ENCODE data around the gene TNFRSF18.

Gene TNFRSF18

DNA sequence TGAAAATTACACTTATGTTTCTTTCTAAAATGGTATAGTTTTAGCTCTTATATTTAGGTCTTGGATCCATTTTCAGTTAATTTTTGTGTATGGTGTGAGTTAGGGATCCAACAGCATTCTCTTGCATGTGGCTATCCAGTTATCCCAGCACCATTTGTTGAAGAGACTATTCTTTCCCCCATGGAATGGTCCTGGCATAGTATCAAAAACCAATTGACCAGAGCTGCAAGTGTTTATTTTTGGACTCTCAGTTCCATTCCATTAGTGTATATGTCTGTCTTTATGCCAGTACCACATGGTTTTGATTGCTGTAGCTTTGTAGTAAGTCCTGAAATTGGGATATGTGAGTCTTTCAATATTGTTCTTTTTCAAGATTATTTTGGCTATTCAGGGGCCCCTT lies 18.5 kb downstream of the TNFRSF18 start:
- H4K20me1 ChIP-seq (ENCODE audit: insufficient read depth, low read length, poor library complexity, severe bottlenecking), result no peaks in the 10 kb centered on the region
- H3K79me2 ChIP-seq (ENCODE audit: insufficient read depth, low read length), result no peaks in the 10 kb centered on the region
- no peaks in the 10 kb centered on the region for H3K4me1 ChIP-seq (ENCODE audit: insufficient read depth, low read length, poor library complexity, severe bottlenecking)
- no peaks in the 10 kb centered on the region for H3K9me2 ChIP-seq (replicated peaks; ENCODE audit: low read depth, low read length)
- H3K9me3 ChIP-seq (ENCODE audit: insufficient read depth, low read depth, low read length), result no peaks in the 10 kb centered on the region
- H3K4me2 ChIP-seq (ENCODE audit: low read depth, low read length, poor library complexity, severe bottlenecking), result no peak overlapping the region
- no peaks in the 10 kb centered on the region for H3K27me3 ChIP-seq (ENCODE audit: insufficient read depth, low read length, poor library complexity, severe bottlenecking)
- no peaks in the 10 kb centered on the region for H3K36me3 ChIP-seq (ENCODE audit: insufficient read depth, low read length)
- TF ChIP-seq, protein P1, sequence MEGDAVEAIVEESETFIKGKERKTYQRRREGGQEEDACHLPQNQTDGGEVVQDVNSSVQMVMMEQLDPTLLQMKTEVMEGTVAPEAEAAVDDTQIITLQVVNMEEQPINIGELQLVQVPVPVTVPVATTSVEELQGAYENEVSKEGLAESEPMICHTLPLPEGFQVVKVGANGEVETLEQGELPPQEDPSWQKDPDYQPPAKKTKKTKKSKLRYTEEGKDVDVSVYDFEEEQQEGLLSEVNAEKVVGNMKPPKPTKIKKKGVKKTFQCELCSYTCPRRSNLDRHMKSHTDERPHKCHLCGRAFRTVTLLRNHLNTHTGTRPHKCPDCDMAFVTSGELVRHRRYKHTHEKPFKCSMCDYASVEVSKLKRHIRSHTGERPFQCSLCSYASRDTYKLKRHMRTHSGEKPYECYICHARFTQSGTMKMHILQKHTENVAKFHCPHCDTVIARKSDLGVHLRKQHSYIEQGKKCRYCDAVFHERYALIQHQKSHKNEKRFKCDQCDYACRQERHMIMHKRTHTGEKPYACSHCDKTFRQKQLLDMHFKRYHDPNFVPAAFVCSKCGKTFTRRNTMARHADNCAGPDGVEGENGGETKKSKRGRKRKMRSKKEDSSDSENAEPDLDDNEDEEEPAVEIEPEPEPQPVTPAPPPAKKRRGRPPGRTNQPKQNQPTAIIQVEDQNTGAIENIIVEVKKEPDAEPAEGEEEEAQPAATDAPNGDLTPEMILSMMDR (conservative IDR thresholded peaks at IDR 0.05; ENCODE audit: low read length), result no peak
- TF ChIP-seq EZH2phosphoT487 (IDR thresholded peaks at IDR 0.05; ENCODE audit: borderline replicate concordance), result no peak
- no peak overlapping the region for H3K4me3 ChIP-seq (ENCODE audit: low read length, poor library complexity, severe bottlenecking)
- H2AFZ ChIP-seq (ENCODE audit: low read length), result no peak overlapping the region
- no peaks in the 10 kb centered on the region for H3F3A ChIP-seq (ENCODE audit: low read depth)
- no peak overlapping the region for H3K9ac ChIP-seq (ENCODE audit: low read depth, low read length, poor library complexity, severe bottlenecking)

DNA sequence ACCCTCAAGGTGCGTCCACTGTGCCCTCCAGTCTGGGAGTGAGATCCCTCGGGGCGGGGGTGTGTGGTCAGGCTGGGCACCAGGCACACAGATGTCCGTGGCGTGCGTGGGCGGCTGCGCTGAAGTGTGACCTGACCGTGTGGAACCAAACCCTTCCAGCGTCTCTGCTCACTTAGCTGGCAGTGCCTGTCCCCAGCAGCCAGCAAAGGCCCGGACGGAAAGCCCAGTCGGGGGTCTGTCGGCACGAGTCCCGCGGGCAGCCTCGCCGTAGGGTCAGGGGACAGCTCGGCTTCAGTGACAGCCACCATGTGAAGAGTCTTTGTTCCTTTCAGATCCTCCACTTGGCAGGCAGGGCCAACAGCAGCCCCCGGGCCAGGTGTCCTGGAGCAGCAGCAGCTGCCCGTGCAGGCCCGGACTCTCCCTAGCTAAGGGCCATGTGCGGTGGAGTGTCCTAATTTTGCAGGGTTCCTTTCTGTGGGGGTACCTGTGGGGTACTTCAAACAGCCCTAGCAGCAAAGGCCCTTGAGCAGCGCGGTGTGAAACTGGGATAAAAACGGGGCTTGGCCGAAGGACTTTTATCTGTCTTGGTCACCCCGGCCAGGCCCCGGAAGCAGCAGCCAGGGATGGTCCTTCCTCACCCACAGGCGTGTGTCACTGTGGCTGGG lies 21.2 kb downstream of the TNFRSF18 start:
- H3F3A ChIP-seq (ENCODE audit: low read depth), result no peaks in the 10 kb centered on the region
- H3K4me1 ChIP-seq (ENCODE audit: insufficient read depth, low read length, poor library complexity, severe bottlenecking), result no peaks in the 10 kb centered on the region
- no peaks in the 10 kb centered on the region for H3K9me3 ChIP-seq (ENCODE audit: insufficient read depth, low read depth, low read length)
- no peak overlapping the region for H3K9ac ChIP-seq (ENCODE audit: low read depth, low read length, poor library complexity, severe bottlenecking)
- H3K27me3 ChIP-seq (ENCODE audit: insufficient read depth, low read length, poor library complexity, severe bottlenecking), result no peaks in the 10 kb centered on the region
- no peaks in the 10 kb centered on the region for H4K20me1 ChIP-seq (ENCODE audit: insufficient read depth, low read length, poor library complexity, severe bottlenecking)
- H3K79me2 ChIP-seq (ENCODE audit: insufficient read depth, low read length), result no peaks in the 10 kb centered on the region
- no peaks in the 10 kb centered on the region for H3K36me3 ChIP-seq (ENCODE audit: insufficient read depth, low read length)
- H3K4me2 ChIP-seq (ENCODE audit: low read depth, low read length, poor library complexity, severe bottlenecking), result no peak overlapping the region
- no peak overlapping the region for H3K4me3 ChIP-seq (ENCODE audit: low read length, poor library complexity, severe bottlenecking)
- H3K9me2 ChIP-seq (replicated peaks; ENCODE audit: low read depth, low read length), result no peaks in the 10 kb centered on the region
- H2AFZ ChIP-seq (ENCODE audit: low read length), result no peak overlapping the region
- TF ChIP-seq, protein P1 (conservative IDR thresholded peaks at IDR 0.05; ENCODE audit: low read length), result no peak
- no peak for TF ChIP-seq EZH2phosphoT487 (IDR thresholded peaks at IDR 0.05; ENCODE audit: borderline replicate concordance)

DNA sequence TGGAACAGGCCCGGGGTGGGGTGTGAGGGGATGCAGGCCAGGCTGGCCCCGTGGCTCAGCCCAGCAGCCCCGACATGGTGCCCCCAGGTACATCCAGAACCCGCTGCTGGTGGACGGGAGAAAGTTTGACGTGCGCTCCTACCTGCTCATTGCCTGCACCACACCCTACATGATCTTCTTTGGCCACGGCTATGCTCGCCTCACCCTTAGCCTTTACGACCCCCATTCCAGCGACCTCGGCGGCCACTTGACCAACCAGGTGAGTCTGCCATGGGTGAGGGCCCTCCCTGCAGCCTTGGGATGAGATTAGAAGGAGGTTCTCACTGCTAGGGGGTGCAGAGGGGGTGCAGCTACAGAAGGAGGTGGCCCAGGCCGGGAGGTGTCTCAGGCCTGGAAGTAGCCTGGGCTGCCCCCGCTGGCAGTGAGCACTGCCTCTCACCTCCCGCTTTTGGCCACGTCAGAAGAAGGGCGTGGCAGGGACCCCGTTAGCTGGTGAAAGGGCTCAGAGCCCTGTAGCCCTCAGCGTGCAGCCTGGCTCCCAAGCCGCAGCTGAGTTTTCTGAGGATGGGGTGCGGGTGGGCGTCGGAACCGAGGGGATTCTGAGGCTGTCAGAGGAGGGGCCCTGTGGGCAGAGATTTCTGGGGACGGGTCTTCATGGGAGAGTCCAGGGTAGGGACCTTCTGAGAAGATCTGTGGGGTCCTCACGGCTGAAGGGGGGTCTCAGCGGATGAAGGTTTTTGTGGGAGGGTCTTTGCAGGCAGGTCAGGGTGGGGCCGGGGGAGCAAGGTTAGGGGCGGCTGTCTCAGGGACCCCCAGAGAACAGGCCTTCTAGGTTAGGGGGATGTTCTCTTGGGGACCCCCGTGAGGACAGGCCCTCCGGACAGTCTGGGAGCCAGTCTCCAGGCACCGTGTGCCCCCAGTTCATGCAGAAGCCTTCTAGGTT lies 22.3 kb downstream of the TNFRSF18 start:
- Histone ChIP-seq H3K36me3 (ENCODE audit: insufficient read depth, low read length) (no peaks in the 10 kb centered on the region), H3K9me2 (replicated peaks; ENCODE audit: low read depth, low read length) (no peaks in the 10 kb centered on the region), H3F3A (ENCODE audit: low read depth) (no peaks in the 10 kb centered on the region), H2AFZ (ENCODE audit: low read length) (no peak overlapping the region), H3K4me1 (ENCODE audit: insufficient read depth, low read length, poor library complexity, severe bottlenecking) (no peaks in the 10 kb centered on the region), H4K20me1 (ENCODE audit: insufficient read depth, low read length, poor library complexity, severe bottlenecking) (no peaks in the 10 kb centered on the region), H3K4me2 (ENCODE audit: low read depth, low read length, poor library complexity, severe bottlenecking) (no peak overlapping the region), H3K27me3 (ENCODE audit: insufficient read depth, low read length, poor library complexity, severe bottlenecking) (no peaks in the 10 kb centered on the region), H3K4me3 (ENCODE audit: low read length, poor library complexity, severe bottlenecking) (no peak overlapping the region), H3K79me2 (ENCODE audit: insufficient read depth, low read length) (no peaks in the 10 kb centered on the region), H3K9ac (ENCODE audit: low read depth, low read length, poor library complexity, severe bottlenecking) (no peak overlapping the region), H3K9me3 (ENCODE audit: insufficient read depth, low read depth, low read length) (no peaks in the 10 kb centered on the region)
- no peak for TF ChIP-seq EZH2phosphoT487 (IDR thresholded peaks at IDR 0.05; ENCODE audit: borderline replicate concordance)
